ENCODE results near the gene NOS3. TPM values are rescaled to one million over a fixed set of nuclear protein-coding genes. Genes with fewer than 3 reads are reported as not detected.

NOS3 gene
- total and polyA plus RNA-seq, 2 of the 13 experiments (the other 11 are each of a cell fraction or from before 2014, with no cell fraction given), result 3.7 to 7.5 TPM

DNA sequence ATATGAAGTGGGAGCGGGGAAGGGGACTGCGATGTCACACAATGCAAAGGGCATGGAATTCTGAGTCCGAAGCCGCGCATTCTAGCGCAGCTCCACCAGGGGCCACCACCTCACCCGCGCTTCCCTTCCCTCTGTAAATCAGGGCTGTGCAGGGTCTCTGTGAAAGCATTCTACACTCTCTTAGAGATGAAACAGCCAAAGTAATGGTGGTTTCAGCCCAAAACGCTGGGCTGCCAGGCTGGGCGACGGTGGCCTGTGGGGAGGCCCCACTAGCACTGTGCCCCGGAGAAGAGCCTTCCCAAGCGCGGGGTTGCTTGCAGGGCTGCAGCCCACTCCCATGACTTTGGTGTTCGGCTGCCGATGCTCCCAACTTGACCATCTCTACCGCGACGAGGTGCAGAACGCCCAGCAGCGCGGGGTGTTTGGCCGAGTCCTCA lies 22.1 kb downstream of the NOS3 start (continued):
- TF ChIP-seq, protein P1, sequence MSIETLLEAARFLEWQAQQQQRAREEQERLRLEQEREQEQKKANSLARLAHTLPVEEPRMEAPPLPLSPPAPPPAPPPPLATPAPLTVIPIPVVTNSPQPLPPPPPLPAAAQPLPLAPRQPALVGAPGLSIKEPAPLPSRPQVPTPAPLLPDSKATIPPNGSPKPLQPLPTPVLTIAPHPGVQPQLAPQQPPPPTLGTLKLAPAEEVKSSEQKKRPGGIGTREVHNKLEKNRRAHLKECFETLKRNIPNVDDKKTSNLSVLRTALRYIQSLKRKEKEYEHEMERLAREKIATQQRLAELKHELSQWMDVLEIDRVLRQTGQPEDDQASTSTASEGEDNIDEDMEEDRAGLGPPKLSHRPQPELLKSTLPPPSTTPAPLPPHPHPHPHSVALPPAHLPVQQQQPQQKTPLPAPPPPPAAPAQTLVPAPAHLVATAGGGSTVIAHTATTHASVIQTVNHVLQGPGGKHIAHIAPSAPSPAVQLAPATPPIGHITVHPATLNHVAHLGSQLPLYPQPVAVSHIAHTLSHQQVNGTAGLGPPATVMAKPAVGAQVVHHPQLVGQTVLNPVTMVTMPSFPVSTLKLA (IDR thresholded peaks at IDR 0.05), result no peak
- TF ChIP-seq KMT2A (CRISPR knock-in tag; IDR thresholded peaks at IDR 0.05), result 0 out of 2 replicates have a peak, but pooled peaks have one; percentile 1
- TF ChIP-seq STAG1 (CRISPR knock-in tag; IDR thresholded peaks at IDR 0.05), result peak; percentile 41
- TF ChIP-seq ZBTB2 (CRISPR knock-in tag; IDR thresholded peaks at IDR 0.05; ENCODE audit: low read depth), result no peak
- no peak for TF ChIP-seq HDAC6 (IDR thresholded peaks at IDR 0.05; ENCODE audit: low read depth, low read length)
- 0 out of 2 replicates have a peak, but pooled peaks have one; percentile 49 for TF ChIP-seq ZFP36L1 (CRISPR knock-in tag; IDR thresholded peaks at IDR 0.05)
- no peak for TF ChIP-seq ZNF530 (CRISPR knock-in tag; IDR thresholded peaks at IDR 0.05; ENCODE audit: low read depth)
- no peak for TF ChIP-seq FOXK1 (CRISPR knock-in tag; IDR thresholded peaks at IDR 0.05; ENCODE audit: borderline replicate concordance, low read depth)
- TF ChIP-seq ZBTB33 (CRISPR knock-in tag; IDR thresholded peaks at IDR 0.05), result peak; percentile 44; the same call in 1 of the 2 replicates
- TF ChIP-seq MAF1 (CRISPR knock-in tag; IDR thresholded peaks at IDR 0.05; ENCODE audit: borderline replicate concordance), result no peak
- TF ChIP-seq, protein P2, sequence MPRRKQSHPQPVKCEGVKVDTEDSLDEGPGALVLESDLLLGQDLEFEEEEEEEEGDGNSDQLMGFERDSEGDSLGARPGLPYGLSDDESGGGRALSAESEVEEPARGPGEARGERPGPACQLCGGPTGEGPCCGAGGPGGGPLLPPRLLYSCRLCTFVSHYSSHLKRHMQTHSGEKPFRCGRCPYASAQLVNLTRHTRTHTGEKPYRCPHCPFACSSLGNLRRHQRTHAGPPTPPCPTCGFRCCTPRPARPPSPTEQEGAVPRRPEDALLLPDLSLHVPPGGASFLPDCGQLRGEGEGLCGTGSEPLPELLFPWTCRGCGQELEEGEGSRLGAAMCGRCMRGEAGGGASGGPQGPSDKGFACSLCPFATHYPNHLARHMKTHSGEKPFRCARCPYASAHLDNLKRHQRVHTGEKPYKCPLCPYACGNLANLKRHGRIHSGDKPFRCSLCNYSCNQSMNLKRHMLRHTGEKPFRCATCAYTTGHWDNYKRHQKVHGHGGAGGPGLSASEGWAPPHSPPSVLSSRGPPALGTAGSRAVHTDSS (CRISPR knock-in tag; conservative IDR thresholded peaks at IDR 0.05), result no peak
- no peak for TF ChIP-seq NFATC3 (CRISPR knock-in tag; IDR thresholded peaks at IDR 0.05)
- no peak for TF ChIP-seq ZBTB46 (CRISPR knock-in tag; IDR thresholded peaks at IDR 0.05; ENCODE audit: borderline replicate concordance)
- TF ChIP-seq FUBP1 (CRISPR knock-in tag; IDR thresholded peaks at IDR 0.05; ENCODE audit: borderline replicate concordance), result no peak
- TF ChIP-seq ZNF598 (CRISPR knock-in tag; IDR thresholded peaks at IDR 0.05; ENCODE audit: borderline replicate concordance), result no peak; the same call in 1 of the 2 replicates
- TF ChIP-seq ZNF619 (CRISPR knock-in tag; IDR thresholded peaks at IDR 0.05), result no peak
- no peak for TF ChIP-seq ZNF746 (CRISPR knock-in tag; IDR thresholded peaks at IDR 0.05)
